CD4-positive, alpha-beta T cell (primary cell): ENCODE results near the gene XIRP1. TPM values are rescaled to one million over a fixed set of nuclear protein-coding genes. Genes with fewer than 3 reads are reported as not detected.
"Not testable (repeated sequence)": the region's sequence is repeated elsewhere in the genome, so short reads cannot be mapped to it uniquely, and the experiment has no call there.

Experiments used
- ATAC-seq: fragments of 200-7000 bp; cut with Tn5 transposase; one replicate; pipeline ENCODE4 v1.10.0; 2022; ENCODE audit warnings: mild to moderate bottlenecking; ENCODE audit not compliant: poor library complexity
- CTCF ChIA-PET: fragments of 350-600 bp; sonication (Branson Sonifier 250); formaldehyde crosslinking; loops from one replicate; lab custom pipeline; 2021; ENCODE audit warnings: antibody characterized with exemption, inconsistent platforms; lab: Charles Lee
- POLR2A ChIA-PET: fragments of 350-600 bp; sonication (Branson Sonifier 250); formaldehyde crosslinking; loops from one replicate; lab custom pipeline; 2021; ENCODE audit warnings: antibody characterized with exemption, inconsistent platforms; lab: Charles Lee
- DNase-seq, 14 experiments: peaks; one replicate each; pipeline ENCODE4 v3.0.0-alpha.2; 2013 to 2020; ENCODE audit warnings: mixed read lengths in 2 of 14
- H3K27ac ChIP-seq, 2 donors: one replicate each; pipeline versions ENCODE4 v1.5.1 to v1.7.0; 2013; ENCODE audit warnings: low read length in 2 of 2, low read depth in 1 of 2, mild to moderate bottlenecking in 1 of 2
- H3K27me3 ChIP-seq, 2 experiments: 1 replicate in 1 of 2; 2 replicates in 1 of 2; pipeline versions ENCODE4 v1.6.1 to v1.7.0; 2013; ENCODE audit warnings: low read length in 2 of 2, control low read depth in 1 of 2, mild to moderate bottlenecking in 1 of 2, moderate library complexity in 1 of 2; ENCODE audit not compliant: insufficient read depth in 2 of 2, control insufficient read depth in 1 of 2
- H3K36me3 ChIP-seq: one replicate; pipeline ENCODE4 v1.6.1; 2013; ENCODE audit warnings: low read length, control low read depth; ENCODE audit not compliant: insufficient read depth
- H3K4me1 ChIP-seq: one replicate; pipeline ENCODE4 v1.6.1; 2013; ENCODE audit warnings: low read length, control low read depth; ENCODE audit not compliant: insufficient read depth
- H3K4me3 ChIP-seq: one replicate; pipeline ENCODE4 v1.5.1; 2013; ENCODE audit warnings: mild to moderate bottlenecking, low read length, moderate library complexity
- H3K9me3 ChIP-seq, 2 experiments: 1 replicate in 1 of 2; 2 replicates in 1 of 2; pipeline versions ENCODE4 v1.6.1 to v1.7.0; 2013; ENCODE audit warnings: low read length in 2 of 2, mild to moderate bottlenecking in 2 of 2, control low read depth in 1 of 2, moderate library complexity in 1 of 2; ENCODE audit not compliant: control insufficient read depth in 1 of 2, insufficient read depth in 1 of 2
- H3K27ac Mint-ChIP-seq: one replicate; pipeline ENCODE4 v1.8.0; 2020; ENCODE audit warnings: mixed read lengths
- H3K27me3 Mint-ChIP-seq: one replicate; pipeline ENCODE4 v1.8.0; 2021; ENCODE audit warnings: mixed read lengths
- H3K36me3 Mint-ChIP-seq: one replicate; pipeline ENCODE4 v1.8.0; 2021; ENCODE audit warnings: low read depth, mixed read lengths
- H3K4me1 Mint-ChIP-seq: one replicate; pipeline ENCODE4 v1.8.0; 2021; ENCODE audit warnings: low read depth, mixed read lengths
- H3K4me3 Mint-ChIP-seq: one replicate; pipeline ENCODE4 v1.8.0; 2020; ENCODE audit warnings: mild to moderate bottlenecking, mixed read lengths
- H3K9me3 Mint-ChIP-seq: one replicate; pipeline ENCODE4 v1.8.0; 2020; ENCODE audit warnings: mixed read lengths
- CTCF ChIP-seq: fragments of 200-600 bp; IDR thresholded peaks from one replicate; pipeline ENCODE4 v1.8.0; 2022; ENCODE audit warnings: antibody characterized with exemption, mild to moderate bottlenecking
- intact Hi-C, 2 experiments: fragments of 100-400 bp; cut with DNase I in 1 of 2; cut with micrococcal nuclease in 1 of 2; formaldehyde crosslinking; loops; one replicate each; pipeline versions ENCODE4 v1.15.1 to v1.9.0; 2023 to 2025; cut with DNase I, micrococcal nuclease
- total RNA-seq, 174 experiments: library from RNA in 2 of 174; stranded (reverse) in 2 of 174; gene quantifications; one replicate each; pipeline ENCODE4 v1.2.3 and lab custom pipeline; 2021 to 2026

XIRP1 gene
- total RNA-seq, 2 experiments from 2014 or later: not detected

DNA sequence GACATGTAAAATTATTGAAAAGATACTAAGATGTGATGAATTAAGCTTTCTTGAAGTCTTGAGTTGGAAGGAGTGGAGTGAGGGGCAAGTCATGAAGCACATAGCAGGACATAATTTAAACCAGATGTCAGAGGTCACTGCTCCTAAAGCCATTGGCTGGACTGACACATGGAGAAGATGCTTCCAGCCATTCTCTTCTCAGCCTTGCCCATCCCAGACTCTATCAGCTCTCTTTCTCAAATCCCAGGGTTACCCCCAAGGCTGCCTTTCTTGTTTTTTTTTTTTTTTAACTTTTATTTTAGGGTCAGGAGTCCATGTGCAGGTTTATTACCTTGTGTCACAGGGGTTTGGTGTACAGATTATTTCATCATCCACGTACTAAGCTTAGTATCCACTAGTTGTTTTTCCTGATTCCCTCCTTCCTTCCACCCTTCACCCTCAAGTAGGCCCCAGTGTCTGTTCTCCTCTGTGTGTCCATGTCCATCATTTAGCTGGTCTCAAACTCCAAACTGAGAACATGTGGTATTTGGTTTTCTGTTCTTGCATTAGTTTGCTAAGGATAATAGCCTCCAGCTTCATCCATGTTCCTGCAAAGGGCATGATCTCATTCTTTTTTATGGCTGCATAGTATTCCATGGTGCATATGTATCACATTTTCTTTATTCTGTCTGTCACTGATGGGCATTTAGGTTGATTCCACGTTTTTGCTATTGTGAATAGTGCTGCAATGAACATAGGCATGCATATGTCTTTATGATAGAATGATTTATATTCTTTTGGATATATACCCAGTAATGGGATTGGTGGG lies 18.9 kb downstream of the XIRP1 start:
- Histone ChIP-seq H3K9me3 (no peaks in the 10 kb centered on the region), H3K27me3 (no peaks in the 10 kb centered on the region), H3K4me1 (peaks cover 13% of the 10 kb centered on the region), H3K36me3 (no peaks in the 10 kb centered on the region), H3K27ac (no peak overlapping the region), H3K4me3 (no peak overlapping the region)
- TF ChIP-seq CTCF: no peak
- Mint-ChIP-seq H3K9me3 (no peaks in the 10 kb centered on the region), H3K4me1 (peaks cover 3% of the 10 kb centered on the region), H3K36me3 (no peaks in the 10 kb centered on the region), H3K27ac (no peak overlapping the region), H3K27me3 (no peaks in the 10 kb centered on the region), H3K4me3 (no peak overlapping the region)
- CTCF ChIA-PET: interaction anchor here (0.9 to 1.1 kb wide), 3 partner anchors 10 to 118 kb away, joined by 3 read pairs; no protein-coding TSS in a partner anchor
- DNase-seq (no peak), ATAC-seq (no peak)
- intact Hi-C loops: loop anchor here in 1 of 2 experiments (10.0 kb wide), 2 partner anchors 679 to 1169 kb away; partner anchors contain the start of gene EXOG
- POLR2A ChIA-PET: interaction anchor here (0.7 kb wide), 1 partner anchor 68 kb away, joined by 3 read pairs; no protein-coding TSS in a partner anchor

- H3K4me3 ChIP-seq: no peak overlapping the region
- ATAC-seq (no peak), DNase-seq (no peak)
- no peaks in the 10 kb centered on the region for H3K36me3 ChIP-seq
- no peaks in the 10 kb centered on the region for H3K4me1 Mint-ChIP-seq
- no peaks in the 10 kb centered on the region for H3K9me3 Mint-ChIP-seq
- H3K4me3 Mint-ChIP-seq: no peak overlapping the region
- no peaks in the 10 kb centered on the region for H3K36me3 Mint-ChIP-seq
- H3K9me3 ChIP-seq: no peaks in the 10 kb centered on the region
- peaks cover 2% of the 10 kb centered on the region for H3K4me1 ChIP-seq
- no peaks in the 10 kb centered on the region for H3K27me3 ChIP-seq
- H3K27me3 Mint-ChIP-seq: no peaks in the 10 kb centered on the region
- ChIA-PET POLR2A (no interaction called here), CTCF (no interaction called here)
- no peak for TF ChIP-seq CTCF
- no peak overlapping the region for H3K27ac Mint-ChIP-seq
- intact Hi-C loops: loop anchor here in 1 of 2 experiments (10.0 kb wide), 2 partner anchors 677 to 1167 kb away; partner anchors contain the start of gene EXOG
- H3K27ac ChIP-seq: no peak overlapping the region
These were observed 20.5 kb downstream of the XIRP1 start for GRCh38 chr3:39171860-39172259.

DNA sequence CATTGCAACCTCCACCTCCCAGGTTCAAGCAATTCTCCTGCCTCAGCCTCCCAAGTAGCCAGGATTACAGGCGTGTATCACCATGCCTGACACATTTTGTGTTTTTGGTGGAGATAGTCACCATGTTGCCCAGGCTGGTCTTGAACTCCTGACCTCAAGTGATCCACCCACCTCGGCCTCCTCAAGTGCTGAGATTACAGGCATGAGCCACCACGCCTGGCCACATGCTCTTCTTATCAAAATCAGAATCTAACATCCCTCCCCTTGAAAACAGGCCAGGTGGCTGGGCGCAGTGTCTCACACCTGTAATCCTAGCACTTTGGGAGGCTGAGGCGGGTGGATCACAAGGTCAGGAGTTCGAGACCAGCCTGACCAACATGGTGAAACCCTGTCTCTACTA lies 21.5 kb downstream of the XIRP1 start:
- H3K27me3 Mint-ChIP-seq, CTCF ChIA-PET, H3K9me3 Mint-ChIP-seq, ATAC-seq, H3K27me3 ChIP-seq, H3K27ac ChIP-seq, DNase-seq, H3K4me1 Mint-ChIP-seq, H3K36me3 Mint-ChIP-seq, H3K4me3 Mint-ChIP-seq, H3K4me1 ChIP-seq, H3K36me3 ChIP-seq, H3K9me3 ChIP-seq, POLR2A ChIA-PET, H3K4me3 ChIP-seq, H3K27ac Mint-ChIP-seq: not testable (repeated sequence)
- intact Hi-C loops: loop anchor here in 1 of 2 experiments (10.0 kb wide), 2 partner anchors 676 to 1166 kb away; partner anchors contain the start of gene EXOG
